HG02973 (cell line): ENCODE results near the gene DPY19L2.
"Not testable (repeated sequence)": the region's sequence is repeated elsewhere in the genome, so short reads cannot be mapped to it uniquely, and the experiment has no call there.

Source experiments
- ATAC-seq: cut with Tn5 transposase; IDR thresholded peaks from one replicate; pipeline ENCODE4 v1.9.1; 2021; ENCODE audit warnings: moderate library complexity; ENCODE audit not compliant: unreplicated experiment

The DPY19L2 gene

DNA sequence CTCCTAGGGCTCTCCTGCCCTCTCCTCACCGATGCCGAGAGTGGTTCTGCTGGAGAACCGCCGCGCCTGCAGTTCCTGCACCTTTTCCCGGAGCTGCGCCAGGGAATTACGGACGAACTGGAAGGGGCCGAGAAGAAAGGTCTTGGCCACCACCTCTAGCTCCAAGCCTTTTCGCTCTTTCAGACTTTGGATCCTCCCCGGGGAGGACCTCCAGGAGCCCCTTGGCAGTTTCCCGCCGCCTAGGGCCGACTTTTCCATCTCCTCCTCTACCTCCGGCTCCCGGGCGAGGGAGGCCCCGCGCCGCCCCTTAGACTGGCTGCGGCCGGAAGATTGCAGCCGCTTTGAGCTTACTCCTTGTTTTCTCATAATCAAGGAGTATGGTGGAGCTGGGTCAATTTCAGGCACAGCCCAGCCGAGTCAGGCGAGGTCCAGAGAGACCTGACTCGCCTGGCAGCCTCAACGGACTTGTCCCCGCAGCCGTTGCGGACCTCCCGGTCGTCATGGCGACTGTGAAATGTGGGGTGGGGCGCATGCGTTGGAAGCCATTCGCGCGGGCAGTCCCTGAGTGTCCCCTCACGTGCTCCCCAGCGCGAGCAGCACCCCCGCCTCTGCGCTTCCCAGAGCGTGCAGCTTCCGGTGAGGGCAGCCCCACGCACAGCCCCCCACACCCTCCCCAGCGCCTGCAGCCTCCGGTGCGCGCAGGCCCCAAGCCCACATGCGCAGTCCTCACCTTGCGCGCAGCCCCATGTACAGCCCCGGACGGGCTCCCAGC, at the start of gene DPY19L2:
Gene DPY19L2, minus strand, starts transcription at position 466 of the 772 bp plus-strand sequence. Its CDS starts 100 bp downstream, at position 366.
- peak; percentile 47 for ATAC-seq

GRCh38 chr12:63716891-63717290, 48.6 kb upstream of the DPY19L2 start:
- ATAC-seq, result not testable (repeated sequence)

- ATAC-seq, result not testable (repeated sequence)
Observed at GRCh38 chr12:63715107-63715625, 46.9 kb upstream of the DPY19L2 start.

DNA sequence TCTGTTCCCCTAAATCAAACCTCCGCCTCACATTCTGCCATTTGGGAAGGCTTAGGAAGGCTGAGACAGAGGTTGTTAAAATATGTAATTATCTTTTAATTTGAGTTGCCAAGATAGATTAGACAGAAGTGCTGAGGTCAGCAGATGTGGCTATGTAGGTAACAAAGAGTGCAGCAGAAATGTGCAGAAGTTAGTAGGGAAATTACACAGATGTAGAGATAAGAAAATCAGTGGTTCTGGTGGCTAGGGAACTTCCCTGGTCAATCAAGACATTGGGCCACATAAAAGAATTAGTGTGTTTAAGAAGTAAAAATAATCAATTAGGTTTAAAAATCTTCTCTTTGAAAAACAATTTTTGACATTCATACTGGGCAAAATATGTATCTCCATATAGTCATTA, 46.1 kb upstream of the DPY19L2 start:
- not testable (repeated sequence) for ATAC-seq

DNA sequence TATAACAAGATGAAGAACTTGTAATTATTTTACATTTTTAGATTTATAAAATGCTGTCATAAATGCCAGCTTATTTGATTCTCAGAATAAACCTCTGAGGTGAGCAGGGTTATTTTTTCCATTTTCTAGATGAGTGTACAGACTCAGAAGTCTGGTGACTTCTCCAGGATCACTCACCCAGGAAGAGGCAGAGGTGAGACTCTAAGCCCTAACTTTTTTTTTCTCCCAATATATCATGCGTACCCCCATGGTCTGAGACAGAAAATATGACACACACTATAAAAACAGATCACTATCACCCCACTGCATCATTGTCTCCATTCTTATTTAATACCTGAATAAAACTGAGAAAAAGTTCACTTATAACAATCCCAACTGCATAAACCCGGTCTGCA, 45.4 kb upstream of the DPY19L2 start:
- not testable (repeated sequence) for ATAC-seq

- not testable (repeated sequence) for ATAC-seq
Observed at GRCh38 chr12:63712979-63713680, 44.8 kb upstream of the DPY19L2 start.

- not testable (repeated sequence) for ATAC-seq
Observed at GRCh38 chr12:63712376-63712974, 44.2 kb upstream of the DPY19L2 start.

GRCh38 chr12:63711339-63711738, 43.0 kb upstream of the DPY19L2 start:
- ATAC-seq, result not testable (repeated sequence)

GRCh38 chr12:63706336-63706735, 38.0 kb upstream of the DPY19L2 start:
- no peak for ATAC-seq

DNA sequence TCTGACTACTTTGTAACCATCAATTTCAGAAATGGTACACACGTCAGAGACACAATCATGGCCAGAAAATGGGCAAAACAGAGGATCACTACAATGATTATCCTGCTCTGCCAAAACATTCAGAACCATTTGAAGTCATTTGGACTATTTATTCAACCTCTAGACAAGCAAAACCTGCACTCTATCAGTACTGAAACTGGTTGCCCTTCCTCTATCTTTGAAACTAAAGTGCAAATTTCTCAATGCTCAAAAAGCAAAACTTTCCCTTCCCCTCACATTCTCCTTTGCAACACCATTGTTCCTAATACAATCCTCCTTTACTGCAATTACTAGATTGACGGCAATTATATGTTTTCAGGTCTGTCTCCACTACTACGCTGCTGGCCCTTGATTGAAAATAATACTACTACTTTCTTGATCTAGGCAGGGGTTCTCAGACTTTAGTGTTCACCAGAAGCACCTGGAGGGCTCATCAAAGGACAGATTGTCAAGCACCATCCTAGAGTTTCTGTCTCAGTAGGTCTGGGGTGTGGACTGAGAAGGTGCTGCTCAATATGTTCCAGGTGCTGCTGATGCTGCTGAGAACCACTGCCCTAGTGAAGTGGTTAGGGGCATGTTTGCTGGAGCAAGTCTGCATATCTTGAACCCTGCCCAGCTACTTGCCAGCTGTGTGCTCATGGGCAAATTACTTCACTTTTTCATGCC, 31.5 kb upstream of the DPY19L2 start:
- ATAC-seq, result not testable (repeated sequence)

DNA sequence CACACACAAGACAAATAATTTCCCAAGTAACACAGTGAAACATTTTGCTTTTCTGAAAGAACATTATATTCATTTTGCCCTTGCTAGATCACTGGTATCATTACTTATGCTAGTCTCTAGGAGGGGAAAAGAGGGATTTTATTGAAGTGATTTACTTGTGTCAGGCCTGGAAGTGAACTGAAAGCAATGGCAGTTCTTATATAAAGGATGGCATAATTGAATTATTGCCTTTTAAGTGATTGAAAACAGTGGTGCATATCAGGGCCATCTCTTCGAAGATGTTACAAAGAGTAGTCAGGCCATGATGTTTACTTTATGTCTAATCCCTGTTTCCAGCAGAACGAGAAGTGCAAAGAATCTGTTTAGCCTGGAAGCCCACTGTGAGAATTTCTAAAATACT, 30.7 kb upstream of the DPY19L2 start:
- not testable (repeated sequence) for ATAC-seq

- not testable (repeated sequence) for ATAC-seq
Observed at GRCh38 chr12:63690837-63691236, 22.5 kb upstream of the DPY19L2 start.

GRCh38 chr12:63689141-63689540, 20.8 kb upstream of the DPY19L2 start:
- not testable (repeated sequence) for ATAC-seq

DNA sequence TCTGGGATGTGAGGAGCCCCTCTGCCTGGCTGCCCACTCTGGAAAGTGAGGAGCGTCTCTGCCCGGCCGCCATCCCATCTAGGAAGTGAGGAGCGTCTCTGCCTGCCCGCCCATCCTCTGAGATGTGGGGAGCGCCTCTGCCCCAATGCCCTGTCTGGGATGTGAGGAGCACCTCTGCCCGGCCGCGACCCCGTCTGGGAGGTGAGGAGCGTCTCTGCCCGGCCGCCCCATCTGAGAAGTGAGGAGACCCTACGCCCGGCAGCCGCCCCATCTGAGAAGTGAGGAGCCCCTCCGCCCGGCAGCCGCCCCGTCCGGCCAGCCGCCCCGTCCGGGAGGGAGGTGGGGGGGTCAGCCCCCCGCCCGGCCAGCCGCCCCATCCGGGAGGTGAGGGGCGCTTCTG, 18.3 kb upstream of the DPY19L2 start:
- ATAC-seq, result not testable (repeated sequence)

DNA sequence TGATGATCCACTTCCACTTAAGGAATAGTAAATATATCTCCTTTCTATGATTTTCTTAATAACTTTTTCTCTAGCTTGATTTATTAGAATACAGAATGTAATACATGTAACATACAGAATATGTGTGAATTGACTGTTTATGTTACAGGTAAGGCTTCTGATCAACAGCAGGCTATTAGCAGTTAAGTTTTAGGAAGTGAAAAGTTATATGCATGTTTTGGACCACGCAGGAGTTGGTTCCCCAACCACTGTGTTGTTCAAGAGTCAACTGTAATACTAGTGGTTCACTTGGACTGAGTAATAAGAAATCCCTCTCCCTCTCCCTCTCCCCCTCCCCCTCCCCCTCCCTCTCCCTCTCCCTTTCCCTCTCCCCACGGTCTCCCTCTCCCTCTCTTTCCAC, 17.5 kb upstream of the DPY19L2 start:
- not testable (repeated sequence) for ATAC-seq

DNA sequence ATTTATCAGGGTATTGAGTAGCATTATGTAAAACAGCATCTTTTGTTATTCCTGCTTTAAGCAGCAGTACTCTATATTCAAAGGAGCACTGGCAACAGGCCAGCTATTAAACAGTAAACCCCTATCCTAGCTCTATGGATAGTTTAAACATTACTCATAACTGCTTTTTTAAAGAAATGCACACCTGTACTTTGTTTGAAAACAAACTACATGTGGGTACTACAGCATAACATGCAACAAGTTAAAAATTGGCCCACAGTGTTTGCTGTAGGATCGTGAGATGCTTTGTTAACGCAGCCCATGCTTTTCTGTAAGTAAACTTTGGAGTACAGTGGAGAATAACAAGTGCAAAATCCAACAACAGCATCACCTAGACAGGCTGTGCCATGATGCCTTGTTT, 14.3 kb upstream of the DPY19L2 start:
- ATAC-seq, result not testable (repeated sequence)

DNA sequence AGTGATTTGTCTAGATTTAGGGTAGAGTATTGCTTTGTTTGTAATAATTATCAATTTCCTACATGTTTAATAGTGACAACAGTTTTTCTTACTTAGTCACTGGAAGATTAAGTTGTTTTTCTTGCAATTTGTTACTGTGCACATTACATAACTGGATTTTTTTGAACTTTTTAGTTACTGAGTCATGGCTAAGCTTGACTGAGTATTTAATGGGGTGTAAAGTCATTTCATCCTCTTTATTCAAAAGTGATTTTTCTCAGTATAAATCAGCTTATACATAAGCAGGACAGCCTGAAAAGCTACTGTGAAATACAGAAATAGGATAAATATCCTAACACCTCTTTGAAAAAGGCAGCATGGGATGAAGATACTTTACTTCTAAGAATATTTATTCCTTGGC, 12.5 kb upstream of the DPY19L2 start:
- ATAC-seq, result not testable (repeated sequence)

DNA sequence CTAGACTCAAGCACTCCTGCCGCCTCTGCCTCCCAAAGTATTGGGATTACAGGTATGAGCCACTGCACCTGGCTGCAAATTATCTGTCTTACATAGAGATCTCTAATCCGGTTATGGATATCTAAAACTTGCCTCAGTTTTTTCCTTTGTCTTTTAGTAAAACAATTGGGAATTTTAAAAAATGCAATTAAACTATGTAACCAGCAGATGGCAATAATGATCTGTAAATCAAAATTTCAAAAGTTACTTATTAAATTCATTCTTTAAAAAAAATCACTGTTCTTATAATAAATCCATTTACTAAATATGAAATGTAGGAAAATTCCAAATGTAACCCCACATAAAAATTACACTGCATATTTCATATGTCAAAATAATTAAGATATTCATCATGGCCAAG, 4.3 kb upstream of the DPY19L2 start:
- ATAC-seq, result not testable (repeated sequence)

DNA sequence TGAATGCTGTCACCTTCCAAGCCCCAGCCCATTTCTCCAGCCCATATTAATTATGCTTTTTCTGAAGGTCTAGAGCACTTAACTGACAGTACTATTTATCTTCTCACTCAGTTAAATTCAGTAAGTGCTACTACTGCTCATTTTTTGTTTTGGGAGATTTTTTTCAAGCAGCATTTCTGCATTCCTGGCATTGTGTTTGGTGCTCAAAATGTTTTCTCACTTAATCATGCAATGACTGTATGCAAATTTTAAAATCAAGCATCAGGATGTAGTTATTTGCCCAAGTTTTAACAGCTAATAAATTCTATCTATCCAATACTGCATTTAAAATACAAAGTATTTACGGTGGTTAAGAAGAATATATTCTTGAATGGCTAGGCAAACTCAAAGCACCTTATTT, 1.6 kb upstream of the DPY19L2 start:
- not testable (repeated sequence) for ATAC-seq

DNA sequence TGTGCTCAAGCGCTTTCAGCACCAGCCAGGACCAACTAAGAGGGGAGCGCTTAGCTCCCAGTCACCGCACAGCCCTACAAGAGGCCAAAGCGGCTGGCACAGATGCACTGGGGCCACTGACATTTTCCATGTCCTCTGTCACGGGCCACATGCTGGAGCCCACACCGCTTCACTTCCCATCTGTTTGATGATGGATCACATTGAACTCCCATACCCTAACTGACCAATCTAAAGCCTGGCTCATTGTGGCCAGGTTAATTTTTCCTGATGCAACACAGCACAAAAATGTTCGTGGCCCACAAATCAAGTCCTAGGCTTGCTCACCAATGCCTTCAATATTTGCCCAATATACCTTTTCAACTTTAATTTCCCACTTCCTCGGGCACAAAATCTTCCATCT, 1.1 kb upstream of the DPY19L2 start:
- ATAC-seq, result not testable (repeated sequence)
